Left lobe of liver (tissue), 2 donors: ENCODE results near the gene SFXN4. TPM values are rescaled to one million over a fixed set of nuclear protein-coding genes. Genes with fewer than 3 reads are reported as not detected.
"Not testable (repeated sequence)": the region's sequence is repeated elsewhere in the genome, so short reads cannot be mapped to it uniquely, and the experiment has no call there.

ENCODE experiments used
- ATAC-seq: fragments of 200-7000 bp; cut with Tn5 transposase; one replicate; pipeline ENCODE4 v1.9.1; 2020; ENCODE audit warnings: mild to moderate bottlenecking, moderate library complexity
- DNase-seq: peaks from one replicate; pipeline ENCODE4 v3.0.0-alpha.2; 2020; ENCODE audit warnings: low spot score
- total RNA-seq: library from RNA; stranded (reverse); gene quantifications from one replicate; pipeline ENCODE4 v1.2.1, GENCODE V29; 2021
- donor health status: DM: no; HTN: no; CAD: no; lungs with moderate emphysema.
- donor health status: DM: no; HTN: yes; CAD: no.

SFXN4 gene
- total RNA-seq, 1 donor from 2014 or later: 17.8 TPM

GRCh38 chr10:119190954-119191785 lies 25.7 kb upstream of the SFXN4 start:
- no peak for ATAC-seq
- no peak for DNase-seq

GRCh38 chr10:119190353-119190752 lies 24.8 kb upstream of the SFXN4 start:
- no peak for DNase-seq
- ATAC-seq: no peak

GRCh38 chr10:119189811-119190282 lies 24.3 kb upstream of the SFXN4 start:
- ATAC-seq (no peak), DNase-seq (no peak)

DNA sequence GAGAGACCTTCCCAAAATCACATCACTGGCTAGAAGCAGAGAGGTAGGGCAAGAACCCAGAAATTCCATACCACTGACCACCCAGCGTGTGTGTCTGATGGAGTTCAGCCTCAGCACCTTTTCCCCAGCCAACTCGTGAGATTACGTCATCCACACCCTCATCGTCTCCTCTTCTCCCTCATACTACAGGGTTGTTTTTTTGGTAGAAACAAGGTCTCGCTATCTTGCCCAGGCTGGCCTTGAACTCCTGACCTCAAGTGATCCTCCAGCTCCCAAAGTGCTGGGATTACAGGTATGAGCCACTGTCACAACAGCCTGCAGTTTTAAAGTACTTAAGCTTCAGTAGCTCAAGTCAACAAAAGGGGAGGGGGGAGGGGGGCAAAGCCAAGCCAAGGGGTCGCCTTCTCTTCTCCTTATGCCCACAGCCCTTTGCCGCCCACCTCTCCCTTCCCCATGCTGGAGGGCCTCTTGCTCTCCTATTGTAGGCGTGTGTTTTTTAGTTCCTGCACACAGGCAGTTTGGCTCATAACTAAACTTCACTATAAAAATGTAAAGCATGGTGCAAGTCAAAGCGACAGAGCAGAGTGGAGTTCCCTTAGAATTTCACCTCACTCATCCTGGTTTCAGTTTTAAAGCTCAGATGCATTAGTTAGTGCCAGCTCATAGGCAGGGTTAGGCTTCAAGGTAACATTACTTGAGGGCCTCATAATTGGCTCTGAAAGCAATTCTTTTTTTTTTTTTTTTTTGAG lies 18.3 kb upstream of the SFXN4 start:
- ATAC-seq (no peak), DNase-seq (no peak)

DNA sequence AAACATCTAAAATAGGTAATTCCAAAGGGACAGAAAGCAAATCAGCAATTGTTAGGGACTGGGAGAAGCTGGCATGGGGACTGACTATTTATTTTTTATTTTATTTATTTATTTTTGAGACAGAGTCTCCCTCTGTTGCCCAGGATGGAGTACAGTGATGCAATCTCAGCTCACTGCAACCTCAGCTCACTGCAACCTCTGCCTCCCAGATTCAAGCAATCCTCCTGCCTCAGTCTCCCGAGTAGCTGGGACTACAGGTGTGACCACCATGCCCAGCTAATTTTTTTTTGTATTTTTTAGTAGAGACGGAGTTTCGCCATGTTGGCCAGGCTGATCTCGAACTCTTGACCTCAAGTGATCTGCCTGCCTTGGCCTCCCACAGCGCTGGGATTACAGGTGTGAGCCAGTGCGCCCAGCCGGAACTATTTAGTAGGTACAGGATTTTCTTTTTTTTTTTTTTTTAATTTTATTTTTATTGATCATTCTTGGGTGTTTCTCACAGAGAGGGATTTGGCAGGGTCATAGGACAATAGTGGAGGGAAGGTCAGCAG lies 15.4 kb upstream of the SFXN4 start:
- DNase-seq, ATAC-seq: not testable (repeated sequence)

GRCh38 chr10:119178372-119179119 lies 13.0 kb upstream of the SFXN4 start, which contains the start of gene PRDX3:
TSS of gene PRDX3 (minus strand) at chr10:119178812. CDS start at chr10:119178790, 22 bp downstream.
- DNase-seq (peak; percentile 92), ATAC-seq (peak; percentile 98)

DNA sequence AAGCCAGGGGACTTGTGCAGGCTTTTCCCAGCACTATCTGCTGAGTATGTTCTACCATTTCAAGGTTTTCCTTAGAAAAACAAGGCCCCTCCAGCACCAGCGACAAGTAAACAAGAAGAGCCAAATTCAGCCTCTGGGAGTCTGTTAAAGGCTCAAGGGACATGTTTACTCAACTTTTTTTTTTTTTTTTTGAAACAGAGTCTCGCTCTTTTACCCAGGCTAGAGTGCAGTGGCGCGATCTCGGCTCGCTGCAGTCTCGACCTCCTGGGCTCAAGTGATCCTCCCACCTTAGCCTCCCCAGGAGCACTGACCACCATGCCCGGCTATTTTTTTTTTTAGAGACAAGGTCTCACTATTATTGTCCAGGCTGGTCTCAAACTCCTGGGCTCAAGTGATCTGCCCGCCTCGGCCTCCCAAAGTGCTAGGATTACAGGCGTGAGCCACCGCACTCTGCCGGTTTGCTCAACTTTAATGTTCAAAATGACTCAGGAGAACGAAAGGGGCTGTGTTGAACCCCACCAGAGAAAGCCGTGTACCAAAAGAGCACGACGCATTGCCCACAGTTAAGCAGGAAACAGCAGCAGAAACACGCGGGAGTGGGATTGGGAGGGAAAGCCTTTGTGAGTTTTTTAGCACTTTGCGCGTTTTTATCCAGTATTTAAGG lies 12.3 kb upstream of the SFXN4 start:
- DNase-seq (no peak), ATAC-seq (peak; percentile 49)

GRCh38 chr10:119176166-119176565 lies 10.7 kb upstream of the SFXN4 start:
- ATAC-seq (no peak), DNase-seq (no peak)

DNA sequence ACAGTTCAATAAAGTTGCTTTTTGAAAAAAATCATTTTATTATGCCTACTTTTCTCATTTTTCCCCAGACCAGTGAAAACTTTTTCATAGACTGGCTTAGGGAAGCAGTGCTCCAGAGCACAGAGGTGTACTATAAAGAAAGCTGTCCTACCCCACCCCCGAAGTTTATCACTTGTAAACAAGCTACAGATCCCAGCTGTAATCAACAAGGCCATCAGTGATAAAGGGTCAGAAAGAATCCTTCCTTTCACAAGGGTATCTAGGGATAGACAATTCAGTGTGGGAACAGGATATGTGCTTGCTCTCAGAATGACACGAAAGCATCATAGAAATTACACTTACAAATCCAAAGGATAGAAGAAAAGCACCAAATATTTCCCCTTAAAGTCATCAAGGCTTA lies 8.6 kb upstream of the SFXN4 start:
- no peak for ATAC-seq
- no peak for DNase-seq

DNA sequence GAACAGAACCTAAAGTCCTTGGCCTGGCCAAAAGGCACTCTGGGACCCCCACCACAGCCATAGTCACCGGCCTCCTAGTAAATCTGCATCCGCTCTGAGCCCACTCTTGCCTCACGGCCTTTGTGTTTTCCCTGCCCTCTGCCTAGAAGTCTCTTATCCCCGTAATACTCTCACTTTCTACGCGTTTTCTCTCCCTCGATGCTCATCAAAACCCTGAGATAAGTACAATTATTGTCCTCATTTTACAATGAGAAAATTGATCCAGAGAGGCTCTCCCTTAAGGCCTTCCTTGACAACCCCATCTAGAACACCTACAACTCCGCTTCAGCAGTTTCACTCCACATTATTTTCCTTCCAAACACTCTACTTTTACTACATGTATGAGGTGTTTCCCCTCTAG lies 1.5 kb upstream of the SFXN4 start:
- DNase-seq (no peak), ATAC-seq (no peak)

GRCh38 chr10:119166564-119166963 lies 1.1 kb upstream of the SFXN4 start:
- DNase-seq: no peak
- ATAC-seq: no peak

DNA sequence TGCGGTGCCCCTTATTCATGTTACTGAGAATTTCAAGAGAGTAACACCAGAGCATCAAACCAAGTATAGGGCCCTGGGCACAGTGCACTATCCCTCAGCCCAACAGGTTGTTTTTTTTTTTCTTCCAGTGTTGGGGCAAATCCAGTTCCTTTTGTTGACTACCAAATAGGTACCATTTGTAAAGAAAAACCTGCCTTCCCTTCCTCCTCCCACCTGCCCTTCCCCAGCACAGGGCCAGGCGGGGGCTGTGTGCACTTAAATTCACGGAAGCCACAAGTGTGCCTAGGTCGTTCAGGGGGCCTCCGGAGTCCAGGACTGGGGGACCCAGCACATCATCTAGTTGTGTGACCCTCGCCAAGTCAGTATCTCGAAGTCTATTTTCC lies 595 bp upstream of the SFXN4 start:
- ATAC-seq (peak; percentile 7), DNase-seq (no peak)

DNA sequence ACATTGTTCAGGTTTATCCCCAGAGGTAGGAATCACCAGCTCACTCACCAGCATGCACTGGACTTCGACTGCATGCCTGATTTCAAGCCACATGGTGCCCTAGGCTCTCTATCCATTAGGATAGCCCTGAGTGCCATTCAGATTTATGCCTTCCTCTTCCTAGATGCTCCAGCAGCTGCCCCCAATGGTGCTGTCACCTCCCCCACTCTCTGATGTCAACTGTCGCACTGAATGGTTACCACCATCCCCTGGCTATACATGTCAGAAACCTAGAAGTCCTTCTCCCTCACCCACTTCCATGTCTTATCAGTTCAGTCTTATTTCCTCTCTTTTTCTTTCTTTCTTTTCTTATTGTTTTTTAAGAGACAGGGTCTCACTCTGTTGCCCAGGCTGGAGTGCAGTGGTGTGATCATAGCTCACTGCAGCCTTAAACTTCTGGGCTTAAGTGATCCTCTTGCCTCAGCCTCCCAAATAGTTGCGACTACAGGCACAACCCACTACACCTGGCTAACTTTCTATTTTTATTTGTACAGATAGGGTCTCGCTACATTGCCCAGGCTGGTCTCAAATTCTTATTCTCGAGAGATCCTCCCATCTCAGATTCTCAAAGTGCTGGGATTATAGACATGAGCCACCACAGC lies 2.9 kb downstream of the SFXN4 start:
- DNase-seq: no peak
- no peak for ATAC-seq

DNA sequence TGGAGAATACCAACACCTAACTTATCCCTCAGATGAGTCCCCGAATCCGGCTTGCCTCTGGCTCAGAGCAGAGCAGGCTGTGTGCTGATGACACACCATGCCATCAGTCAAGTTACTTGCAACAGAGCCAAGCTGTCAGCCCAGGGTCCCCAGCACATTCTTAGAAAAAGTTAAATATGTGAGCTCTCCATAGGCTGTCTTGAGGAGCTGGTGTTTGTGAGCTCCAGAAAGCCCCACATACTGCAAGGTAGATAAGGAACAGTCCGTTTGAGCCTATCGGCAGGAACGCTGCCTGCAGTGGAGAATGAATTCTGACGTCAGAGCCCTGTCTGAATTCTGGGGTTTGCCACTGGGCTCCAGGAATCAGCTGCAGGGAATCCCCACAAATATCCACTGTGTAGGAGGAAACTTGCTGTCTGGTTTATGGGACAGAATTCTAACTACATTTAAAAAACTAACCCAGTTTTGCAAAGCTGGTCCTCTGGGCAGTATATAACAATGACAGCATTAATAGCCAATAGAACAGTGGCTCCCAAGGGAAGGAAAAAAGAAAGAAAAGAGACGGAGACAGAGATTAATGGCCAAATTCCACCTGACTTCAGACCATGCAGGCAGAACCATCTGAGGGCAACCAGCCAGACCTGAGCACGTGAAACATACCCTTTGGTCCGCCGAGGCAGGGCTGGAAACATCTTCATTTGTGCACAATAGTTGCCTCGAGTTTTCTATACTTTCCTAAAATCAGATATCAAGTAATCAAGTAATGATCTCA lies 3.6 kb downstream of the SFXN4 start:
- ATAC-seq (no peak), DNase-seq (peak; percentile 65)

- ATAC-seq: no peak
- no peak for DNase-seq
These were observed 6.2 kb downstream of the SFXN4 start for GRCh38 chr10:119159332-119159731.

GRCh38 chr10:119153661-119154060 lies 11.9 kb downstream of the SFXN4 start:
- ATAC-seq (no peak), DNase-seq (no peak)

DNA sequence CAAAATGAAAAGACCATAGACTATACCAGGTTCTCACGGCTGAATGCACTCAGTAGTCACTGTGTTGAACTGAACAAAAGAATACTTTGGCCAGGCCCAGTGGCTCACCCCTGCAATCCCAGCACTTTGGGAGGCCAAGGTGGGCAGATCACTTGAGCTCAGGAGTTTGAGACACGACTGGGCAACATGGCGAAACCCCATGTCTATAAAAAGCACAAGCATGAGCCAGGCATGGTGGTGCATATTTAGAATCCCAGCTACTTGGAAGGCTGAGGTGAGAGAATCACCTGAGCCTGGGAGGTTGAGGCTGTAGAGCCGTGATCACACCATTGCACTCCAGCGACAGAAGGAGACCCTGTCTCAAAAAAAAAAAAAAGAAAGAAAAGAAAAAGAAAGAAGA lies 12.5 kb downstream of the SFXN4 start:
- ATAC-seq: no peak

GRCh38 chr10:119151601-119152000 lies 13.9 kb downstream of the SFXN4 start:
- DNase-seq, ATAC-seq: not testable (repeated sequence)

More for the DNA sequence above, 12.5 kb downstream of the SFXN4 start:
- DNase-seq: no peak

- DNase-seq (no peak), ATAC-seq (no peak)
These were observed 15.8 kb downstream of the SFXN4 start for GRCh38 chr10:119149729-119150128.
